DND-41 (cell line): Measurements from ENCODE around the gene KLHL28.

Source experiments
- EZH2 ChIP-seq: IDR thresholded peaks from 3 replicates; pipeline ENCODE4 v1.6.1; 2012; ENCODE audit warnings: borderline replicate concordance, low read depth, mild to moderate bottlenecking, moderate library complexity, low read length, inconsistent platforms; ENCODE audit not compliant: severe bottlenecking
- TF ChIP-seq, protein P1 (sequence below): IDR thresholded peaks from 2 replicates; pipeline ENCODE4 v1.5.1; 2012; ENCODE audit warnings: borderline replicate concordance, low read length, moderate library complexity, mild to moderate bottlenecking; ENCODE audit not compliant: poor library complexity, severe bottlenecking; ENCODE audit errors: extremely low read depth

DNA sequence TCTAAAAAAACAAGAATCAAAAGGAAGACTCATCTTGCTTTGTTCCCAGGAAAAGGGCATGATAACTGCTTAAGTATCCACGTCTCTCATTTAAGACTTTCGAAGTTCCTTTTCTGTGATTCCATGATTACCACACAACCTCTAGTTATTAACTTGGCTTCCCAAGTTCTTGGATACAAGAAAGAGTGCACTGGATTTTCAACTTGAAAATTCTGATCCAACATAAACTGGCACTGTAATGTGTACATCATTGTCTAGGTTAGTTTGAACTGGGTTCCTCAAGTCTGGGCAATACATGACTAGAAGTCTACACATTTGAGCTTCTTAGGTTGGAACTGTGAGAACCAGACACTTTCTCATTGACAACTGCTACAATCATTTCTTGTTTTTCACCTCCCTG, 1.6 kb downstream of the KLHL28 start:
- TF ChIP-seq, protein P1, sequence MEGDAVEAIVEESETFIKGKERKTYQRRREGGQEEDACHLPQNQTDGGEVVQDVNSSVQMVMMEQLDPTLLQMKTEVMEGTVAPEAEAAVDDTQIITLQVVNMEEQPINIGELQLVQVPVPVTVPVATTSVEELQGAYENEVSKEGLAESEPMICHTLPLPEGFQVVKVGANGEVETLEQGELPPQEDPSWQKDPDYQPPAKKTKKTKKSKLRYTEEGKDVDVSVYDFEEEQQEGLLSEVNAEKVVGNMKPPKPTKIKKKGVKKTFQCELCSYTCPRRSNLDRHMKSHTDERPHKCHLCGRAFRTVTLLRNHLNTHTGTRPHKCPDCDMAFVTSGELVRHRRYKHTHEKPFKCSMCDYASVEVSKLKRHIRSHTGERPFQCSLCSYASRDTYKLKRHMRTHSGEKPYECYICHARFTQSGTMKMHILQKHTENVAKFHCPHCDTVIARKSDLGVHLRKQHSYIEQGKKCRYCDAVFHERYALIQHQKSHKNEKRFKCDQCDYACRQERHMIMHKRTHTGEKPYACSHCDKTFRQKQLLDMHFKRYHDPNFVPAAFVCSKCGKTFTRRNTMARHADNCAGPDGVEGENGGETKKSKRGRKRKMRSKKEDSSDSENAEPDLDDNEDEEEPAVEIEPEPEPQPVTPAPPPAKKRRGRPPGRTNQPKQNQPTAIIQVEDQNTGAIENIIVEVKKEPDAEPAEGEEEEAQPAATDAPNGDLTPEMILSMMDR: no peak
- no peak for TF ChIP-seq EZH2
